ENCODE data around the gene ZNF436. TPM values are rescaled to one million over a fixed set of nuclear protein-coding genes. Genes with fewer than 3 reads are reported as not detected.

Gene ZNF436
- total RNA-seq, 4 donors from 2014 or later = 18.9 to 26.6 (median 22.2) TPM

DNA sequence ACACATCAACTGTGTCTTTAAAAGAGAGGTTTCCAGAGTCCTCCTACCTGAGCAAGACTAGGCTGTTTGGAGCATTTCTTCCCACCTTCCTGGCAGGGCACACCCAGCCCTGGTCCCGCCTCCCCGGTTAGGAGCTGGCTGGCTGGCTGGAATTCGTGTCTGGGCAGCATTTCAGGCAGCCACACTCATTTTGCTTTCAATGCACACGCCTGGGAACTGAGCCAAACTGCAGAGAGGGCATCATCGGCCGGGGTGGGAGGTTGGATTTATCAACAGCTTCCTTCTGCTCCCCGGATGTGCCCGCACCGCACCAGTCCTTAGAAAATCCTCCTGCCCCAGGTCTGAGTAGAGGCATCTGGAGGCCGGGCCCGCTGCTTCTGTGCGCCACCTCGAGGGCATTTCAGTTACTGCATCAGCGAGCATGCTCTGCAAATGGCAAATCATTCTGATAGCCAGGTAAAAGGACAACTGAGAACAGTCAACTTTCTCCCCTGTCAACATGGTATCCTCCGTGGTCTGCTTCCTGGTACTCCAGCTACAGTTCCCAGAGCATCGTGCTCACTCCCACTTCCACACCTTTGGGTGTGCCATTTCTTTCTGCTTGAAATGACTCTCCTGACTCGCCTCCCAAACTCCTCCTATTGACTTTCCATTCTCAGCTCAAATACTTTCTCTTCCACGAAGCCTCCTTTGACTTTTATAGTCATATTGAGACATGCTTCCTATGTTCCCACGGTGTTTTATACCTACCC lies 34.3 kb upstream of the ZNF436 start:
- TF ChIP-seq, protein P1, sequence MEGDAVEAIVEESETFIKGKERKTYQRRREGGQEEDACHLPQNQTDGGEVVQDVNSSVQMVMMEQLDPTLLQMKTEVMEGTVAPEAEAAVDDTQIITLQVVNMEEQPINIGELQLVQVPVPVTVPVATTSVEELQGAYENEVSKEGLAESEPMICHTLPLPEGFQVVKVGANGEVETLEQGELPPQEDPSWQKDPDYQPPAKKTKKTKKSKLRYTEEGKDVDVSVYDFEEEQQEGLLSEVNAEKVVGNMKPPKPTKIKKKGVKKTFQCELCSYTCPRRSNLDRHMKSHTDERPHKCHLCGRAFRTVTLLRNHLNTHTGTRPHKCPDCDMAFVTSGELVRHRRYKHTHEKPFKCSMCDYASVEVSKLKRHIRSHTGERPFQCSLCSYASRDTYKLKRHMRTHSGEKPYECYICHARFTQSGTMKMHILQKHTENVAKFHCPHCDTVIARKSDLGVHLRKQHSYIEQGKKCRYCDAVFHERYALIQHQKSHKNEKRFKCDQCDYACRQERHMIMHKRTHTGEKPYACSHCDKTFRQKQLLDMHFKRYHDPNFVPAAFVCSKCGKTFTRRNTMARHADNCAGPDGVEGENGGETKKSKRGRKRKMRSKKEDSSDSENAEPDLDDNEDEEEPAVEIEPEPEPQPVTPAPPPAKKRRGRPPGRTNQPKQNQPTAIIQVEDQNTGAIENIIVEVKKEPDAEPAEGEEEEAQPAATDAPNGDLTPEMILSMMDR (IDR thresholded peaks at IDR 0.05; ENCODE audit: low read depth) = no peak

DNA sequence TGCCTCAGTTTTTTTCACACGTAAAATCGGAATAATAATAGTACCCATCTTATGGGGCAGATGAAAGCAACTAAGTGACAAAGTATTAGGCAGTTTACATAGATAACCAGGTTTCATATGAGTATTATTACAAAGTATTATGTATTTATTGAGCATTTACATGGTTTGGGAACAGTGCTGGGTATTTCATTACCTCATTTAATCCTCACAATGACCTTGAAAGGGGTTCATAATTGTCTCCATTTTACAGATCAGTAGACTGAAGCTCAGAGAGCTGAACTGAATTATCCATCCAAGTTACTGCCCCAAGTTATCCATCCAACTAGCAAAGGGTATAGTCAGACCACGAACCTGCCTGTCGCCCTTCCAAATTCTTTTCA lies 33.7 kb upstream of the ZNF436 start:
- TF ChIP-seq, protein P1 (IDR thresholded peaks at IDR 0.05; ENCODE audit: low read depth) = no peak

DNA sequence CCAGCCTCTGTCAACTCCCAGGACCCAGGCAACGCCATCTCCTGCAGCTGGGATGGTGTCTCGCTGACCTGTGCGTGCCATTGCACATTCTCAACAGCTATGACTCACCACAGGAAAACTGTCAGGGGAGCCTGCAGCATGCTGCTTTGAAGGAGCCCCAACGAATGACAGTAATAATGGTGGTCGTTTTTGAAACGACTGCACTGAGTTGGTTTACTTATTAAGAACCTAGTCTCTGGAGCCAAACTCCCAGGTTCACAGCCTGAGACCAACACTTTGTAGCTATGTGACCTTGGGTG lies 33.4 kb upstream of the ZNF436 start:
- TF ChIP-seq, protein P1 (IDR thresholded peaks at IDR 0.05; ENCODE audit: low read depth) = no peak

DNA sequence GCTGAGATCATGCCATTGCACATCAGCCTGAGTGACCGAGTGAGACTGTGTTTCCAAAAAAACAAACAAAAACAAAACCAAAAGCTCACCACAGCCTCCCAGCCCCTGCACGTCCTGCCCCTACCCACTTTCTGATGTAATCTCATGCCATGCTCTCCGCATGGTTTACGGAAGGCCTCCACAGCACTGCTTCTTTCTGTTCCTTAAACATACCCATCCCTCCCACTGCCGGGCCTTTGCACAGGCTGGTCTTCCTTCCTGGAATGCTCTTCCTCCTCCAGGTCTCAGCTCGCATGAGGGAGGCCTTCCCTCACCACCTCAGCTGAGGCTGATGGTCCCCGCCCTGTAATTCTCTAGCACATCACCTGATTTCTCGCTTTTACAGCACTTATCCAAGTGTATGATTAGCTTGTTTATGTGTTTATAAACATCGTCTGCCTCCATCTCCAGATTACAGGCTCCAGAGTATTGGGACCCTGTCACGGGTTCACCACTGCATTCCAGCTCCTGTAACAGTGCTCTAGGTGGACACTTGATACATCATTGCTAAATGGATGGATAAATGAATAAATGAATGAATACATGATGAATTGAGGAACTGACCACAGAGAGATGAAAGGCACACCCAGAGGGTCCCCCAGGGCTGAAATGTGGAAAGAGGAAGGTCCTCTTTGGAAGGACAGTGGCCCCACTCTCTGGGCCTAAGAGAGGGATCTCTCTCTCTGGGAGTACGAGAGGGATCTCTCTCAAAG lies 32.8 kb upstream of the ZNF436 start:
- TF ChIP-seq, protein P1 (IDR thresholded peaks at IDR 0.05; ENCODE audit: low read depth) = no peak

DNA sequence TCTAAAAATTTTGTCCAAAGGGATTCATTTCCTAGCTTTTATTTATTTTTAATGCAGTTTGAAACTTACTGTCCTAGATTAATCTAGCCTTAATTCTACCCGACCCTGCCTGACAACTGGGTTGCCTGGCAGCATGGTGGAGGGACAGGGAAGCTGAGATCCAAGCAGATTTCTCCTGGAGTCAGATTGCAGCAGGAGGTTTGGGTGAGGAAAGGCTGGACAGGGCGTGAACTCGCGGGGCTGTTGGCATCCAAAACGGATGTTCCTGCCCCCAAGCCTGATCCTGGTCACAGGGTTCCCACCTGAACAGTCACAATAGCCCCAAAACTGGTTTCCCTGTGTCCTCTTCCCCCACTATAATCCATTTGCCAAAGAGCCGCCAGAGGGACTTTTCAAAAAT lies 31.7 kb upstream of the ZNF436 start:
- TF ChIP-seq, protein P1 (IDR thresholded peaks at IDR 0.05; ENCODE audit: low read depth) = no peak

DNA sequence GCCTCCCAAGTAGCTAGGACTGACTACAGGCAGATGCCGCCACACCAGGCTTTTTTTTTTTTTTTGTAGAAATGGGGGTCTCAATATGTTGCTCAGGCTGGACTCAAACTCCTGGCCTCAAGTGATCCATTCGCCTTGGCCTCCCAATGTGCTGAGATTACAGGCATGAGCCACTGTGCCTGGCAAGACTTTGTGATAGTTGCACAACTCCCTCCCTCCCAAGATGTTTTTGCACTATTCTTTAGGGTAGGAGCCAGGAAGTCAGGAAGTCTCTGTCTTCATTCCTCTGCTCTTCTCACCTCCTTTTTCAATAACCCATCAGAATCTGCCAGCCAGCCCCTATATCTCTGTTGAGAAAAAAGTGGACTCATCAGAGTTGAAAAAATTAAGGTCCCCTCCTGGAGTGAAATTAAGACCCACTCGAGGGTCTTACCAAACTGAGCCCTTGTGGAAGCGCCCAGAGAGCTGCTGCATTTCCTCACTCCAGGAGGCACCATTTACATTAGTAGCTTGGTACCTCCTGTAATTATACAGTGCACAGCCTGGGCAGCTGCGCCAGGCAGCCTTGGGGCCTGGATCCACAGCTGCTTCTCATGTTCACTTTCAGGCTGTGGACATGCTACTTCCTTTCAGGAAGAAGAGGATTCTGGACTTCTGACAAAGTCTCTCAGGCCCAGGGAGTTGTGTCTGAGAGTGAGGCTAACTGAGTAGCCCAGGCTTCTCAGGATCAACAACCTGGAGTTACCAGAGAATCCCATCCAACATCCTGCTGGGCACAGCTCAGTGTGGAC lies 30.9 kb upstream of the ZNF436 start:
- TF ChIP-seq, protein P1 (IDR thresholded peaks at IDR 0.05; ENCODE audit: low read depth) = no peak

DNA sequence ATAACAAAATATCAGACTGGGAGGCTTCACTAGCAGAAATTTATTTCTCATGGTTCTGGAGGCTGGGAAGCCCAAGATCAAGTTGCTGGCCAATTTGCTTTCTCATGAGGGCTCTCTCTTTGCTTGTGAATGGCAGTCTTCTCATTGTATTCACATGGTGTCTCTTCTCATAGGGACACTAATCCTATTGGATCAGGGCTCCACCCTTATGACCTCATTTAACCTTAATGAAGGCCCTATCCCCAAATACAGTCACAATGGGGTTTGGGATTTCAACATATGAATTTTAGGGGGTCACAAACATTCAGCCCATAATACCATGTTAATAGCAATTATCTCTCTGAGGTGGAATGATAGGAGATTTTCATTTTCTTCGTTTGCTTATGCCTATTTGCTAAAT lies 29.6 kb upstream of the ZNF436 start:
- TF ChIP-seq, protein P1 (IDR thresholded peaks at IDR 0.05; ENCODE audit: low read depth) = no peak

All from subcutaneous adipose tissue (tissue), 4 donors.